K562 (cell line): ENCODE results near the gene VILL. TPM values are rescaled to one million over a fixed set of nuclear protein-coding genes. Genes with fewer than 3 reads are reported as not detected.
A peak's percentile ranks its signal among the peaks of the same experiment; 100 is the strongest.

Experiments
- ATF1 ChIP-seq, 2 experiments: fragments of 450-650 bp in 1 of 2; IDR thresholded peaks; 2 replicates each; pipeline ENCODE4 v1.6.1; 2016; ENCODE audit warnings: missing compliant biosample characterization in 1 of 2, missing genetic modification characterization in 1 of 2
- ATF3 ChIP-seq, 2 experiments: fragments of 450-650 bp in 1 of 2; sonication (generic) in 1 of 2; formaldehyde crosslinking in 1 of 2; IDR thresholded peaks in 1 of 2; conservative IDR thresholded peaks in 1 of 2; 2 replicates each; pipeline versions ENCODE4 v1.6.1 to v1.8.1; 2016 to 2023; ENCODE audit warnings: mild to moderate bottlenecking in 2 of 2, moderate library complexity in 2 of 2, inconsistent platforms in 1 of 2, missing genetic modification reagents in 1 of 2
- CC2D1A ChIP-seq: fragments of 450-650 bp; IDR thresholded peaks from 2 replicates; pipeline ENCODE4 v1.6.1; 2017; ENCODE audit warnings: mild to moderate bottlenecking
- CHAMP1 ChIP-seq: fragments of 450-650 bp; IDR thresholded peaks from 2 replicates; pipeline ENCODE4 v1.6.1; 2016; ENCODE audit warnings: mild to moderate bottlenecking
- CREM ChIP-seq: IDR thresholded peaks from 2 replicates; pipeline ENCODE4 v1.6.1; 2014; ENCODE audit warnings: antibody characterized with exemption, low read depth
- FOXA3 ChIP-seq, 2 experiments: fragments of 450-650 bp in 1 of 2; sonication (generic) in 1 of 2; formaldehyde crosslinking; IDR thresholded peaks in 1 of 2; conservative IDR thresholded peaks in 1 of 2; 2 replicates each; pipeline versions ENCODE4 v1.4.0 to v1.8.0; 2020 to 2022; ENCODE audit warnings: mild to moderate bottlenecking in 2 of 2, missing genetic modification reagents in 1 of 2
- JUND ChIP-seq, 2 experiments: IDR thresholded peaks; 2 replicates in 1 of 2; 3 replicates in 1 of 2; pipeline ENCODE4 v1.6.1; 2011; ENCODE audit warnings: borderline replicate concordance in 2 of 2, low read depth in 2 of 2, low read length in 2 of 2, improper control_type of control experiment in 1 of 2, missing biosample characterization in 1 of 2, missing genetic modification characterization in 1 of 2, missing genetic modification reagents in 1 of 2
- SMAD2 ChIP-seq: fragments of 150-350 bp; IDR thresholded peaks from 2 replicates; pipeline ENCODE4 v1.6.1; 2014; ENCODE audit warnings: low read depth, mild to moderate bottlenecking, low read length
- SRSF1 ChIP-seq: fragments of 200-400 bp; formaldehyde crosslinking; IDR thresholded peaks from 2 replicates; pipeline ENCODE4 v1.6.1; 2017; ENCODE audit warnings: mild to moderate bottlenecking, low read depth, low read length, moderate library complexity
- TCF7 ChIP-seq: sonication (generic); IDR thresholded peaks from 2 replicates; pipeline ENCODE4 v1.6.1; 2016; ENCODE audit warnings: antibody characterized with exemption, borderline replicate concordance
- USF2 ChIP-seq: sonication (generic); formaldehyde crosslinking; IDR thresholded peaks from 2 replicates; pipeline ENCODE4 v1.5.0; 2020; ENCODE audit warnings: missing genetic modification reagents
- ZBTB26 ChIP-seq: fragments of 450-650 bp; formaldehyde crosslinking; IDR thresholded peaks from 2 replicates; pipeline ENCODE4 v1.4.0; 2022; ENCODE audit warnings: missing genetic modification characterization
- ZNF41 ChIP-seq: fragments of 250-450 bp; sonication (Bioruptor Pico); conservative IDR thresholded peaks from 2 replicates; pipeline ENCODE4 v1.4.0; 2020; ENCODE audit warnings: mild to moderate bottlenecking
- ZSCAN29 ChIP-seq: fragments of 450-650 bp; IDR thresholded peaks from 2 replicates; pipeline ENCODE4 v1.6.1; 2017
- polyA plus RNA-seq, 8 experiments: library from polyadenylated mRNA; depleted of rRNA in 4 of 8; stranded (reverse) in 5 of 8; unstranded in 3 of 8; fragments of >200 nt; fragmentation: Nextera tagmentation in 2 of 8; fragmentation: Illumina TruSeq in 1 of 8; extraction: Ambion mirVana in 2 of 8; extraction: Trizol in 1 of 8; gene quantifications; 2 replicates each; pipeline versions ENCODE4 v1.2.1 to v1.2.3, GENCODE V29; 2011 to 2014; ENCODE audit warnings: inconsistent platforms in 1 of 8, missing spikeins in 1 of 8
- total RNA-seq, 7 experiments: library from RNA; depleted of rRNA in 6 of 7; stranded (reverse); fragments of >200 nt in 6 of 7; fragmentation: Illumina TruSeq in 2 of 7; extraction: Trizol in 2 of 7; gene quantifications; 2 replicates each; pipeline versions ENCODE4 v1.2.1 to v1.2.3, GENCODE V29; 2011 to 2021; ENCODE audit warnings: low replicate concordance in 1 of 7
- TF ChIP-seq, protein P1 (sequence below): sonication (generic); formaldehyde crosslinking; IDR thresholded peaks from 2 replicates; pipeline ENCODE4 v1.8.0; 2022; ENCODE audit warnings: mild to moderate bottlenecking, missing genetic modification reagents

The VILL gene
- total and polyA plus RNA-seq, 9 of the 15 experiments (the other 6 are each of a cell fraction or from before 2014, with no cell fraction given): 0.11 to 16.0 (median 8.8) TPM

DNA sequence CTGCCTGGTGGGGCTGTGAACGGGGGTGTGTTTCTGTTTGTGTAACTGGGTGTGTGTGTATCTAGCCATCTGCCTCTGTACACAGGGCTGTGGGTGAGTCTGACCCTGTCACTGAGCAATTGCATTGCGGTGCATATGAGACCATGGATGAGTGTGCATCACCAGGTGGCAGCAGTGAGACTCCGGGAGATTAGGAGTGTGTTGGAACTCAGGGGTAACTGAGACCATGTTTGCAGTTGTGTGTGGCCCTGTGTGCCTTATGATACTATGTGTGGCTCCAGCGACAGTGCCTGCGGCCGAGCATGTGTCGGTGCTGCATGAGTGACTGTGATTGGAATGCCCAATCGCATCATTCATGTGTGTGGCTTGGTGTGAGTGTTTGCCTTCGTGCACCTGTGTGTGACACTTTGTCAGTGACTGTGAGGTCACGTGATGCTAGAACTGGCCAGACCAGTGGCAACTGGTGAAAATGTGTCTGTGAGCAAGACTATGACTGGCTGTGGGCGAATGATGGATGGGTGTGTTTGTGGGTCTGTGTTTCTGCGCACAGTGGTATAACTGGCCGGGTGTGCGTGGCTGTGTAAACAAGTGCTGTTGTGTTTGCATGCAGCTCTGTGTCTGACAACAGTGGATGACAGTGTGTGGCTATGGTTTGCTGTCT is 14.0 kb downstream of the VILL start (continued):
- TF ChIP-seq CC2D1A (peak; percentile 41; the same call in 1 of the 2 replicates), USF2 (peak; percentile 58), ZSCAN29 (no peak), SMAD2 (no peak), ZBTB26 (no peak), ZNF41 (CRISPR knock-in tag) (no peak), JUND (IDR thresholded peaks at IDR 0.05; ENCODE audit: borderline replicate concordance, low read depth, low read length) (peak; percentile 57; the same call in 1 of the 2 replicates), JUND (tag; IDR thresholded peaks at IDR 0.05; ENCODE audit: borderline replicate concordance, low read depth, low read length) (peak; percentile 68; the same call in 2 of the 3 replicates), CHAMP1 (no peak), ATF1 (CRISPR knock-in tag; IDR thresholded peaks at IDR 0.05) (no peak), ATF1 (tag; IDR thresholded peaks at IDR 0.05) (peak; percentile 44; the same call in 1 of the 2 replicates), FOXA3 (CRISPR knock-in tag; conservative IDR thresholded peaks at IDR 0.05 in 1 of 2, IDR thresholded peaks at IDR 0.05 in 1 of 2) (peak; percentile 48 to 94; a peak in 2 of 4 replicates), ATF3 (IDR thresholded peaks at IDR 0.05) (peak; percentile 39), ATF3 (CRISPR knock-in tag; conservative IDR thresholded peaks at IDR 0.05) (no peak), CREM (peak; percentile 78), SRSF1 (no peak), TCF7 (no peak)
- TF ChIP-seq, protein P1, sequence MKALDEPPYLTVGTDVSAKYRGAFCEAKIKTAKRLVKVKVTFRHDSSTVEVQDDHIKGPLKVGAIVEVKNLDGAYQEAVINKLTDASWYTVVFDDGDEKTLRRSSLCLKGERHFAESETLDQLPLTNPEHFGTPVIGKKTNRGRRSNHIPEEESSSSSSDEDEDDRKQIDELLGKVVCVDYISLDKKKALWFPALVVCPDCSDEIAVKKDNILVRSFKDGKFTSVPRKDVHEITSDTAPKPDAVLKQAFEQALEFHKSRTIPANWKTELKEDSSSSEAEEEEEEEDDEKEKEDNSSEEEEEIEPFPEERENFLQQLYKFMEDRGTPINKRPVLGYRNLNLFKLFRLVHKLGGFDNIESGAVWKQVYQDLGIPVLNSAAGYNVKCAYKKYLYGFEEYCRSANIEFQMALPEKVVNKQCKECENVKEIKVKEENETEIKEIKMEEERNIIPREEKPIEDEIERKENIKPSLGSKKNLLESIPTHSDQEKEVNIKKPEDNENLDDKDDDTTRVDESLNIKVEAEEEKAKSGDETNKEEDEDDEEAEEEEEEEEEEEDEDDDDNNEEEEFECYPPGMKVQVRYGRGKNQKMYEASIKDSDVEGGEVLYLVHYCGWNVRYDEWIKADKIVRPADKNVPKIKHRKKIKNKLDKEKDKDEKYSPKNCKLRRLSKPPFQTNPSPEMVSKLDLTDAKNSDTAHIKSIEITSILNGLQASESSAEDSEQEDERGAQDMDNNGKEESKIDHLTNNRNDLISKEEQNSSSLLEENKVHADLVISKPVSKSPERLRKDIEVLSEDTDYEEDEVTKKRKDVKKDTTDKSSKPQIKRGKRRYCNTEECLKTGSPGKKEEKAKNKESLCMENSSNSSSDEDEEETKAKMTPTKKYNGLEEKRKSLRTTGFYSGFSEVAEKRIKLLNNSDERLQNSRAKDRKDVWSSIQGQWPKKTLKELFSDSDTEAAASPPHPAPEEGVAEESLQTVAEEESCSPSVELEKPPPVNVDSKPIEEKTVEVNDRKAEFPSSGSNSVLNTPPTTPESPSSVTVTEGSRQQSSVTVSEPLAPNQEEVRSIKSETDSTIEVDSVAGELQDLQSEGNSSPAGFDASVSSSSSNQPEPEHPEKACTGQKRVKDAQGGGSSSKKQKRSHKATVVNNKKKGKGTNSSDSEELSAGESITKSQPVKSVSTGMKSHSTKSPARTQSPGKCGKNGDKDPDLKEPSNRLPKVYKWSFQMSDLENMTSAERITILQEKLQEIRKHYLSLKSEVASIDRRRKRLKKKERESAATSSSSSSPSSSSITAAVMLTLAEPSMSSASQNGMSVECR: peak; percentile 61; the same call in 1 of the 2 replicates
